Breast epithelium (tissue), 4 donors: ENCODE measurements around the gene TUBGCP5. TPM values are rescaled to one million over a fixed set of nuclear protein-coding genes. Genes with fewer than 3 reads are reported as not detected.

Experiments
- DNase-seq, 2 donors: peaks; one replicate each; pipeline ENCODE4 v3.0.0-alpha.2; 2019; ENCODE audit warnings: low spot score in 2 of 2
- H3K27ac ChIP-seq, 2 donors: fragments of 200-600 bp; sonication (generic) in 1 of 2; one replicate each; pipeline ENCODE4 v1.5.1; 2016 to 2019; ENCODE audit warnings: mild to moderate bottlenecking in 1 of 2
- H3K27me3 ChIP-seq, 2 donors: fragments of 200-600 bp; sonication (generic) in 1 of 2; one replicate each; pipeline versions ENCODE4 v1.5.1 to v1.6.0; 2017 to 2019; ENCODE audit warnings: control low read depth in 1 of 2, mild to moderate bottlenecking in 1 of 2
- H3K36me3 ChIP-seq: fragments of 200-600 bp; one replicate; pipeline ENCODE4 v1.5.1; 2019
- H3K4me1 ChIP-seq, 2 donors: fragments of 200-600 bp; sonication (generic); one replicate each; pipeline ENCODE4 v1.5.1; 2016 to 2019; ENCODE audit warnings: control low read depth in 1 of 2
- H3K4me3 ChIP-seq, 3 donors: fragments of 200-600 bp; sonication (generic); 1 replicate in 2 of 3; 2 replicates in 1 of 3; pipeline ENCODE4 v1.5.1; 2016 to 2019; ENCODE audit warnings: mild to moderate bottlenecking in 3 of 3, moderate library complexity in 2 of 3
- H3K9me3 ChIP-seq, 2 donors: fragments of 200-600 bp; sonication (generic) in 1 of 2; one replicate each; pipeline ENCODE4 v1.5.1; 2016 to 2019; ENCODE audit warnings: control low read depth in 1 of 2
- POLR2A ChIP-seq: fragments of 450-650 bp; IDR thresholded peaks from one replicate; pipeline ENCODE4 v1.6.1; 2016; ENCODE audit warnings: antibody characterized with exemption, mild to moderate bottlenecking, moderate library complexity
- POLR2AphosphoS5 ChIP-seq, 3 donors: sonication (generic); formaldehyde crosslinking; IDR thresholded peaks; one replicate each; pipeline ENCODE4 v1.6.1; 2017; ENCODE audit warnings: antibody characterized with exemption in 3 of 3
- intact Hi-C: fragments of 100-400 bp; cut with DNase I; formaldehyde crosslinking; loops from one replicate; pipeline ENCODE4 v1.15.1; 2023; ENCODE audit warnings: low total_unique reads
- total RNA-seq, 3 donors: library from RNA; depleted of rRNA; stranded (reverse); fragments of >200 nt; gene quantifications; one replicate each; pipeline ENCODE4 v1.1.0, GENCODE V29; 2016
- TF ChIP-seq, protein P1 (sequence below), 3 donors: fragments of 450-650 bp; IDR thresholded peaks; one replicate each; pipeline ENCODE4 v1.5.1; 2016 to 2017; ENCODE audit warnings: antibody characterized with exemption in 3 of 3, mild to moderate bottlenecking in 3 of 3, moderate library complexity in 3 of 3

Gene TUBGCP5
- total RNA-seq, 3 donors from 2014 or later = 27.5 to 33.6 (median 28.0) TPM

- TF ChIP-seq POLR2AphosphoS5 (IDR thresholded peaks at IDR 0.05) = no peak
- TF ChIP-seq, protein P1, sequence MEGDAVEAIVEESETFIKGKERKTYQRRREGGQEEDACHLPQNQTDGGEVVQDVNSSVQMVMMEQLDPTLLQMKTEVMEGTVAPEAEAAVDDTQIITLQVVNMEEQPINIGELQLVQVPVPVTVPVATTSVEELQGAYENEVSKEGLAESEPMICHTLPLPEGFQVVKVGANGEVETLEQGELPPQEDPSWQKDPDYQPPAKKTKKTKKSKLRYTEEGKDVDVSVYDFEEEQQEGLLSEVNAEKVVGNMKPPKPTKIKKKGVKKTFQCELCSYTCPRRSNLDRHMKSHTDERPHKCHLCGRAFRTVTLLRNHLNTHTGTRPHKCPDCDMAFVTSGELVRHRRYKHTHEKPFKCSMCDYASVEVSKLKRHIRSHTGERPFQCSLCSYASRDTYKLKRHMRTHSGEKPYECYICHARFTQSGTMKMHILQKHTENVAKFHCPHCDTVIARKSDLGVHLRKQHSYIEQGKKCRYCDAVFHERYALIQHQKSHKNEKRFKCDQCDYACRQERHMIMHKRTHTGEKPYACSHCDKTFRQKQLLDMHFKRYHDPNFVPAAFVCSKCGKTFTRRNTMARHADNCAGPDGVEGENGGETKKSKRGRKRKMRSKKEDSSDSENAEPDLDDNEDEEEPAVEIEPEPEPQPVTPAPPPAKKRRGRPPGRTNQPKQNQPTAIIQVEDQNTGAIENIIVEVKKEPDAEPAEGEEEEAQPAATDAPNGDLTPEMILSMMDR (IDR thresholded peaks at IDR 0.05) = no peak
- no peak for TF ChIP-seq POLR2A
- intact Hi-C loops = no loop called here
- no peak for DNase-seq
- Histone ChIP-seq H3K9me3 (no peaks in the 10 kb centered on the region), H3K27me3 (no peaks in the 10 kb centered on the region), H3K4me3 (no peak overlapping the region), H3K36me3 (no peaks in the 10 kb centered on the region), H3K27ac (no peak overlapping the region), H3K4me1 (no peaks in the 10 kb centered on the region)
Observed at GRCh38 chr15:23075927-23076326, 36.6 kb upstream of the TUBGCP5 start.

- no peaks in the 10 kb centered on the region for H3K9me3 ChIP-seq
- intact Hi-C loops = no loop called here
- no peaks in the 10 kb centered on the region for H3K36me3 ChIP-seq
- no peak for DNase-seq
- H3K27me3 ChIP-seq = no peaks in the 10 kb centered on the region
- no peak overlapping the region for H3K4me3 ChIP-seq
- H3K4me1 ChIP-seq = no peaks in the 10 kb centered on the region
- no peak overlapping the region for H3K27ac ChIP-seq
- TF ChIP-seq POLR2AphosphoS5 (IDR thresholded peaks at IDR 0.05) (no peak), POLR2A (no peak)
- TF ChIP-seq, protein P1 (IDR thresholded peaks at IDR 0.05) = no peak
Observed at GRCh38 chr15:23074684-23075083, 35.3 kb upstream of the TUBGCP5 start.

DNA sequence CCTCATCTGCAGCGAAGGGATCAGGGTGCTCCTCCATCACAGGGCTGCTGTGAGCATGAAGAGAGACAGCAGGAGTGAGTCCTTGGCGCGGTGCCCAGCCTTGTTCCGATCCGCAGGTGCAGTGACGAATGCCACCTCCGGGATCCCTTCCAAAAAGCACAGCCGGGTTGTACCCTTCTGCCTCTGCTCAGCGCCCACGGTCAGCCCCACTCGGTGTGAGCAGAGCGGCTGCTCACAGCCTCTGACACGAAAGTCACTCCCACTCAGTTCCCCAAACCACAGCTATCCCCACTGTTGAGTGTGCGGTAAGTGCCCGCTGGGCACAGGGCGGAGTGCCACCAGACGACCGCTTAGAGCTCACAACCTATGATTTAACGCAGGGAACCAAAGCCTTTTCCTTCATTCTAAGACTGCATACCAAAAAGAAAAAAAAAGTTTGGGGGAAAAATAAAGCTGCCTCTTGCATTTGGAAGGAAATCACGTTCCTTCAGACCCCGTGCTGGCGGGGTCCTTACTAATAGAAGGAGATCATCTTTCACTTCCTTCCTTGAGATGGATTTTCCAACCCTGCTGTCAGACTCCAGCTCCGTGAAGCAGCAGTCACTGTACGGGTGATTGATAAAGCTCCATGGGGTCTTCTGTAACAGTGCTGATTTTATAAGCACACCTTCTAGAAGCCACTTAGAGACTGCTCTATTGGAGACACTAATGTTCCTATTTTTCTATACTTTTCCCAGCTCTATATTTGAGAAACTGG lies 34.7 kb upstream of the TUBGCP5 start:
- peak overlapping the region in 2 of 3 donors; percentile 30 to 52 for H3K4me3 ChIP-seq
- TF ChIP-seq POLR2AphosphoS5 (IDR thresholded peaks at IDR 0.05) (no peak), POLR2A (no peak)
- TF ChIP-seq, protein P1 (IDR thresholded peaks at IDR 0.05) = no peak
- intact Hi-C loops = no loop called here
- H3K36me3 ChIP-seq = no peaks in the 10 kb centered on the region
- DNase-seq = peak; percentile 59 to 69
- no peaks in the 10 kb centered on the region for H3K27me3 ChIP-seq
- H3K27ac ChIP-seq = no peak overlapping the region
- no peaks in the 10 kb centered on the region for H3K4me1 ChIP-seq
- H3K9me3 ChIP-seq = no peaks in the 10 kb centered on the region

DNA sequence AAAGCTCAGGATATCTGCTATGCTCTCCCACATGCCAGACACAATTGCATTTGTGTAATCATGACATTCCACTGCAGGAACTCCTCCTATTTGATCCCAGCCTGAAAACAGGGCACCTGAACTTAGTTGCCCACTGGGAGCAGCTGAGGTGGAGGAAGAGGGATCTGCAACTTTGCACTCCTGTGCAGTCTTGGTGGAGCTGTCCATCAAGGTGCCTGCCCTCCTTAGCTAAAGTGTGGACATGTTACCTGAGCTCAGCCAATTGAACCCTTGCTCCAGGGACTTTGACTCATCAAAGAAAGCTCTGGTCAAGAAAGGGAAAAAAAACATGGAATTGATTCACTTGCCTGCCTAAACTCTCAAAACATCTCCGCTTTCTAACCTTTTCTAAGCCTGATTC lies 33.3 kb upstream of the TUBGCP5 start:
- no peak for DNase-seq
- no peaks in the 10 kb centered on the region for H3K27me3 ChIP-seq
- no peaks in the 10 kb centered on the region for H3K36me3 ChIP-seq
- TF ChIP-seq, protein P1 (IDR thresholded peaks at IDR 0.05) = no peak
- TF ChIP-seq POLR2A = no peak
- TF ChIP-seq POLR2AphosphoS5 (IDR thresholded peaks at IDR 0.05) = no peak
- H3K27ac ChIP-seq = no peak overlapping the region
- H3K9me3 ChIP-seq = peaks cover 0 to 6% of the 10 kb centered on the region in 2 donors
- H3K4me3 ChIP-seq = no peak overlapping the region
- intact Hi-C loops = no loop called here
- no peaks in the 10 kb centered on the region for H3K4me1 ChIP-seq

- no peaks in the 10 kb centered on the region for H3K4me1 ChIP-seq
- no peak overlapping the region for H3K4me3 ChIP-seq
- no peak overlapping the region for H3K27ac ChIP-seq
- H3K9me3 ChIP-seq = peaks cover 0 to 24% of the 10 kb centered on the region in 2 donors
- TF ChIP-seq POLR2A (no peak), POLR2AphosphoS5 (IDR thresholded peaks at IDR 0.05) (no peak)
- TF ChIP-seq, protein P1 (IDR thresholded peaks at IDR 0.05) = no peak
- no peaks in the 10 kb centered on the region for H3K27me3 ChIP-seq
- H3K36me3 ChIP-seq = no peaks in the 10 kb centered on the region
- intact Hi-C loops = no loop called here
- no peak for DNase-seq
Observed at GRCh38 chr15:23069496-23070166, 30.3 kb upstream of the TUBGCP5 start.
